ENCODE data around the gene FGF1. TPM values are rescaled to one million over a fixed set of nuclear protein-coding genes. Genes with fewer than 3 reads are reported as not detected.

Gene FGF1
- total RNA-seq, 6 experiments from 2014 or later: 0.12 to 0.56 (median 0.42) TPM; not detected in 1

DNA sequence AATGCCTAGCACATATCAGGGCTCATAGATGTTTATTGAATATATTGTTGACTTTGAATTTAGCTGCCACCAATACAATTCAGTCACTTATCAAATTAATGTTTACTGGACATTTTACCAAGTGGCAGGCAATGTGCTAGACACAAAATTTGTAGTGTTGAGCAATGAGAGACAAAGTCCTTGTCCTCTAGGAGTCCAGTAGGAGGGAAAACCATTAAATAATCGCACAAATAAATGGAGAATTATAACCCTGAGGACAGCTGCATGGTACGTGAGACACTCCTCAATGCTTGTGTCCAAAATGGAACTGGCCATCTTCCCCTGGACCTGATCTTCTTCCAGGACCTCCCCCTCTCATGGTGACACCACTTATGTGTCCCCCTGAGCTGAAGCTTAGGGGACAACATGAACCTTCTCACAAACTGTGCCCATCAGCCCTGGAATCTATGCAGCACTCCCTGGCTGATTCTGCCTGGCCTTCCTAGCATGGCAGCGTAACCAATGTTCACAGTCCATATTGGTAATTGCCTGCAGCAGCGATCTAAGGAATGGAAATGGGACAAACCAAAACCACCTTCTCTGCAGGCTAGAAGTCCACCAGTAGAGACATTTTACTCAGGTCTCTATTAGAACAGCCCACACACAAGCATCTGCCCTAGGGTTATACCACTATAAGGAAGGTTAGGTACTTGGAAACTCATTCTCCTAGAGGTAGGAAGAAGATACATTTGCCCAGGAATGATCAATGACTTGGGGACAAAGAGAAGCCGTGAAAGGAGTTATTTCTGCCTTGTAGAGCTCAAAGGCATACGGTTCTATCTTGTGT, 75.5 kb downstream of the FGF1 start:
- TF ChIP-seq, protein P1, sequence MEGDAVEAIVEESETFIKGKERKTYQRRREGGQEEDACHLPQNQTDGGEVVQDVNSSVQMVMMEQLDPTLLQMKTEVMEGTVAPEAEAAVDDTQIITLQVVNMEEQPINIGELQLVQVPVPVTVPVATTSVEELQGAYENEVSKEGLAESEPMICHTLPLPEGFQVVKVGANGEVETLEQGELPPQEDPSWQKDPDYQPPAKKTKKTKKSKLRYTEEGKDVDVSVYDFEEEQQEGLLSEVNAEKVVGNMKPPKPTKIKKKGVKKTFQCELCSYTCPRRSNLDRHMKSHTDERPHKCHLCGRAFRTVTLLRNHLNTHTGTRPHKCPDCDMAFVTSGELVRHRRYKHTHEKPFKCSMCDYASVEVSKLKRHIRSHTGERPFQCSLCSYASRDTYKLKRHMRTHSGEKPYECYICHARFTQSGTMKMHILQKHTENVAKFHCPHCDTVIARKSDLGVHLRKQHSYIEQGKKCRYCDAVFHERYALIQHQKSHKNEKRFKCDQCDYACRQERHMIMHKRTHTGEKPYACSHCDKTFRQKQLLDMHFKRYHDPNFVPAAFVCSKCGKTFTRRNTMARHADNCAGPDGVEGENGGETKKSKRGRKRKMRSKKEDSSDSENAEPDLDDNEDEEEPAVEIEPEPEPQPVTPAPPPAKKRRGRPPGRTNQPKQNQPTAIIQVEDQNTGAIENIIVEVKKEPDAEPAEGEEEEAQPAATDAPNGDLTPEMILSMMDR (IDR thresholded peaks at IDR 0.05): no peak
- no peak for TF ChIP-seq POLR2A (IDR thresholded peaks at IDR 0.05)
- WGBS (ENCODE audit: insufficient coverage, low coverage, low lambda C conversion rate, missing lambda C conversion rate): 52% methylated on average over 6 of the region's 6 CpGs
- ATAC-seq (peak; percentile 70 to 76 (median 74)), DNase-seq (no peak)
- Histone ChIP-seq H3K27me3 (no peaks in the 10 kb centered on the region), H3K36me3 (no peaks in the 10 kb centered on the region), H3K4me1 (peaks cover 0 to 22% (median 6%) of the 10 kb centered on the region in 4 donors), H3K9me3 (no peaks in the 10 kb centered on the region), H3K27ac (peak overlapping the region in 1 of 3 donors; percentile 39), H3K4me3 (no peak overlapping the region)
- intact Hi-C loops (cut with DNase I): no loop called here

DNA sequence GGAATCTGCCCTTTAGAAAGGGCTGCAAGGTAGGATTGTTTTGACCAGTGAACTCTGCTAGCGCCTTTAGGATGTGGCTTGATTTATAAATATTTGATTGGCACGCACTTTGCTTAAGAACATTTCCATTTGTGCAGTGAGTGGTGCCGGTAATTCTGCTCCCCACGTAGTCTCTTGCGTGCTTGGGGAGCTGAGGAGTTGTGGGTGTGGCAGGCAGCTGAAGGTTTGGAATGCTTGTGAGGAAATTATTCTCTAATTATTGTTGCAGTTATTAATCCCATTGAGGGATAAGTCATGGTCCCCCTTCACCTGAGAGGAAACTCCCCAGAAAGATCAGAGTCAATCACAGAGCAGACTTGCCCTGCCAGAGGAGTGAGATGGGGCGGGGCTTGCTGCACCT, 76.7 kb downstream of the FGF1 start:
- Histone ChIP-seq H3K4me1 (peaks cover 0 to 22% (median 6%) of the 10 kb centered on the region in 4 donors), H3K9me3 (no peaks in the 10 kb centered on the region), H3K27ac (no peak overlapping the region), H3K27me3 (no peaks in the 10 kb centered on the region), H3K36me3 (no peaks in the 10 kb centered on the region), H3K4me3 (no peak overlapping the region)
- ATAC-seq (no peak), DNase-seq (no peak)
- intact Hi-C loops (cut with DNase I): no loop called here
- WGBS (ENCODE audit: insufficient coverage, low coverage, low lambda C conversion rate, missing lambda C conversion rate): 40% methylated on average over 5 of the region's 6 CpGs
- TF ChIP-seq POLR2A (IDR thresholded peaks at IDR 0.05): no peak
- TF ChIP-seq, protein P1 (IDR thresholded peaks at IDR 0.05): no peak

DNA sequence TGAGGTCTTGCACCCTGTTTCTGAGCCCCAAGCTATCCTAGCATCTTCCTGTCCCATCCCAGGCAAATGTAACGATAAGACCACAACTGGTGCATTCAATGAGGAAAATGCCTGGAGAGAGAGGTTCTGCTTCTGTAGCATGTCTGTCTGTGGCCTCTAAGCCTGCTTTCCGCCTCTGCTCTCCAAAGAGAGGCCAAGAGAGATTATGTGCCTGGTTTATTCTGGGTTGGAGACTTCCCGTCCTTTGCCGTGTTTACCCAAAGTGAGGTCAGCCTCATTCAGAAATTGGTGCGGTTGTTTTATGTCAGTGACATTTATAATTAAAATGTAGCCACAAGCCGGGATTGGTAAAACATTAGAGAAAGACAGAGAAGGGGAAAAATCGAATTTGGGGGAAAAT, 77.8 kb downstream of the FGF1 start:
- DNase-seq (no peak), ATAC-seq (peak in 1 of 4 donors; percentile 19)
- Histone ChIP-seq H3K36me3 (no peaks in the 10 kb centered on the region), H3K27ac (no peak overlapping the region), H3K4me1 (peaks cover 0 to 22% (median 6%) of the 10 kb centered on the region in 4 donors), H3K4me3 (no peak overlapping the region), H3K9me3 (no peaks in the 10 kb centered on the region), H3K27me3 (no peaks in the 10 kb centered on the region)
- WGBS (ENCODE audit: insufficient coverage, low coverage, low lambda C conversion rate, missing lambda C conversion rate): 46% methylated on average over 7 of the region's 7 CpGs
- no peak for TF ChIP-seq POLR2A (IDR thresholded peaks at IDR 0.05)
- TF ChIP-seq, protein P1 (IDR thresholded peaks at IDR 0.05): no peak
- intact Hi-C loops (cut with DNase I): no loop called here

DNA sequence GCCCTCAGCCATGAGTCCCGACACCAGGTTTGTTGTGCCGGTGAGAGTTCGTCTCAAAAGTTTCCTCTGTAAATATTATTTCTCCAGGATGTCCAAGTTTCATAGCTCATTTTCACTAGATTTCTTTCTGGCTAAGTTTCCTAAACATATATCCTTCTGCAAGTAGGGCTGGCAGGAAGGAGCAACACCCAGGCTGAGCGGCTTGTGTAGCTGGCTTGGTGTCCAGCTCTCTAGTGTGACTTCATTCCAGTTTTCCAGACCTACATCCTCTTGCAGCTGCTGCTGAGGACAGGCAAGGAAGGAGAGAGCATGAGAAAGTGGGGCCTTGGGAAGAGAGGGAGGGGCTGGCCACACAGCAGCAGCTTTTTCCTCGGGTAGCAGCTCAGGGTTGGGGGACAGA, 80.3 kb downstream of the FGF1 start:
- ATAC-seq (no peak), DNase-seq (no peak)
- Histone ChIP-seq H3K27me3 (no peaks in the 10 kb centered on the region), H3K27ac (no peak overlapping the region), H3K4me1 (peaks cover 0 to 17% (median 6%) of the 10 kb centered on the region in 4 donors), H3K36me3 (no peaks in the 10 kb centered on the region), H3K9me3 (no peaks in the 10 kb centered on the region), H3K4me3 (no peak overlapping the region)
- WGBS (ENCODE audit: insufficient coverage, low coverage, low lambda C conversion rate, missing lambda C conversion rate): 73% methylated on average over 4 of the region's 5 CpGs
- intact Hi-C loops (cut with DNase I): no loop called here
- no peak for TF ChIP-seq POLR2A (IDR thresholded peaks at IDR 0.05)
- TF ChIP-seq, protein P1 (IDR thresholded peaks at IDR 0.05): no peak
